ENCODE measurements around the gene SFTPA1.

DNA sequence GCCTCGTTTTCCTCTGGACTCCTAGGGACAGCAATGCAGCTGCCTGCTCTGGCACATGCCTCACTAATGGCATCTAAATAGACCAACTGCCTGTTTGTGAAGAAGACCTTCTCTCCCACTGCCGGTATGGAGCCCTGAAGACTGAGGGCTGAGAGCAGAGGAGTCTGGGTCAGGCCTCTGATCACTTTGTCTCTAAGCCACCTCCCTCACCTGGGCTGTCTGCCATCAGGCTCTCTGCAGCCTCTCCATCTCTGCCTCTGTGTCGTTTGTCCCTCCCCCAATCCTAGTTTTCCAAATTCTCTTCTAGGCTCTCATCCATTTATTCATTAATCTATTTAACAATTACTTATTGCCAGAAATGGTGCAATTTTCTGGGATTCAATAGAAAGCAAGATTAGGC, 15.2 kb upstream of the SFTPA1 start:
- TF ChIP-seq CTCF (IDR thresholded peaks at IDR 0.05) = no peak
- no peak for TF ChIP-seq POLR2A (IDR thresholded peaks at IDR 0.05)

Data from testis (tissue), 2 donors.